GM12891 (cell line): ENCODE results near the gene RPL5. TPM values are rescaled to one million over a fixed set of nuclear protein-coding genes. Genes with fewer than 3 reads are reported as not detected.
"Not testable (repeated sequence)": the region's sequence is repeated elsewhere in the genome, so short reads cannot be mapped to it uniquely, and the experiment has no call there.

ENCODE experiments used
- DNase-seq: peaks from one replicate; pipeline ENCODE4 v3.0.0; 2011; ENCODE audit warnings: low spot score; ENCODE audit not compliant: insufficient read length
- FAIRE-seq: peaks from 2 replicates; lab custom pipeline; 2011; peaks lifted over from hg19 to GRCh38; lab: Jason Lieb, UNC
- PAX5 ChIP-seq: IDR thresholded peaks from 2 replicates; pipeline ENCODE4 v1.6.1; 2011; ENCODE audit warnings: low read length, moderate library complexity, mild to moderate bottlenecking; ENCODE audit not compliant: insufficient read depth, severe bottlenecking
- POLR2A ChIP-seq: IDR thresholded peaks from 2 replicates; pipeline ENCODE4 v1.6.1; 2011; ENCODE audit warnings: low read depth, low read length, control low read depth
- POLR2AphosphoS5 ChIP-seq: IDR thresholded peaks from 2 replicates; pipeline ENCODE4 v1.6.1; 2011; ENCODE audit warnings: low read depth, low read length, control low read depth
- POU2F2 ChIP-seq: IDR thresholded peaks from 2 replicates; pipeline ENCODE4 v1.6.1; 2011; ENCODE audit warnings: low read depth, mild to moderate bottlenecking, control low read depth, low read length, moderate library complexity
- SPI1 ChIP-seq: IDR thresholded peaks from 2 replicates; pipeline ENCODE4 v1.6.1; 2011; ENCODE audit warnings: low read depth, low read length, control low read depth
- TAF1 ChIP-seq: IDR thresholded peaks from 2 replicates; pipeline ENCODE4 v1.6.1; 2011; ENCODE audit warnings: low read depth, low read length, control low read depth
- polyA plus RNA-seq: library from polyadenylated mRNA; unstranded; fragments of >200 nt; gene quantifications from one replicate; pipeline ENCODE4 v1.2.1, GENCODE V29; 2012; ENCODE audit warnings: low read depth, missing spikeins, inconsistent platforms; ENCODE audit not compliant: missing spikeins

RPL5 gene
- polyA plus RNA-seq = 3,960 TPM

GRCh38 chr1:92831762-92832536 is at the start of gene RPL5:
Gene RPL5, plus strand, starts transcription at chr1:92832040. Its CDS starts 75 bp downstream, at chr1:92832115.
- peak; percentile 99 for FAIRE-seq
- DNase-seq = peak; percentile 90
- TF ChIP-seq TAF1 (peak; percentile 99), POLR2AphosphoS5 (peak; percentile 100), SPI1 (no peak), POU2F2 (peak; percentile 92), POLR2A (peak; percentile 100), PAX5 (peak; percentile 65)

DNA sequence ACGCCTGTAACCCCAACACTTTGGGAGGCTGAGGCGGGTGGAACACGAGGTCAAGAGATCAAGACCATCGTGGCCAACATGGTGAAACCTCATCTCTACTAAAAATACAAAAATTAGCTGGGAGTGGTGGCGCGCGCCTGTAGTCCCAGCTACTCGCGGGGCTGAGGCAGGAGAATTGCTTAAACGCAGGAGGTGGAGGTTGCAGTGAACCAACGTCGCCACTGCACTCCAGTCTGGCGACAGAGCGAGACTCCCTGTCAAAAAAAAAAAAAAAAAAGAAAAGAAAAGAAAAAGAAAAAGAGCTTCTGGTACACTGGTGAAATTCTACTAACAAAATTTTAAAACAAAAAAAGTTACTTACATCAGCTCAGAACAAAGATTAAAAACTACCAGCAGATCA is 48.3 kb upstream of the RPL5 start:
- not testable (repeated sequence) for DNase-seq, FAIRE-seq

DNA sequence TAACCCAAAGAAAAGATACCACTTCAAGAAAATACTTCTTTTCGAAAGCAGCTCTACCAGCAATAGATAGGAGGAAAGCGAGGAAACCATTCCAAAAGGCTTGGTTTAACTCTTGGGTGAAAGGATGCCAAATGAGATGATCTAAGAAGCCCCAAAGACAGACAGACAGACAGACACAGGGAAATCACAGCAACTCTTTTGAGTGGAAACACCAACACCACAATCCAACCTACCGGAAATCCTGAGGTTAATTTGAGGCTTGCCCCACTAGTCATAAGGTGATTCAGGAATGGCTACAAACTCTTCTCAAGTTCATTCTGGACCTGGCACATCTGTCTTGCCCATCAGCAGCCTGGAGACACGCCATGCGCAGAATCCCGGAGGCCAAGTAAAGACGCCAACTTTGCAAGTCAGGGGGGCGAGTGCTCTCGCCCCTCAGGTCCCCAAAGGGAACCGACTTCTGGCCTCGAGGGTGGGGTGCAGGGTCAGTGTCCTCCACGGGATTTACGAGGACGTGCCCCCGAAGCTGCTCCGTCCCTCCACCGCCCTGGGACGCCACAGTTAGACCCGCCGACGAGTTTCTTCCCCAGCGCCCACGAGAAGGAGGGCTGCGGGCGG is 47.7 kb upstream of the RPL5 start:
- FAIRE-seq (peak; percentile 9), DNase-seq (peak; percentile 27)
- TF ChIP-seq POLR2A (no peak), SPI1 (no peak), PAX5 (no peak), POU2F2 (no peak), TAF1 (no peak), POLR2AphosphoS5 (no peak)

GRCh38 chr1:92784639-92785500 is 47.0 kb upstream of the RPL5 start, which contains the start of gene EVI5:
Gene EVI5, minus strand, starts transcription at chr1:92785108. Its CDS starts 48,562 bp downstream, at chr1:92736546.
- FAIRE-seq (no peak), DNase-seq (peak; percentile 84)
- TF ChIP-seq PAX5 (no peak), SPI1 (peak; percentile 37; the same call in 1 of the 2 replicates)

DNA sequence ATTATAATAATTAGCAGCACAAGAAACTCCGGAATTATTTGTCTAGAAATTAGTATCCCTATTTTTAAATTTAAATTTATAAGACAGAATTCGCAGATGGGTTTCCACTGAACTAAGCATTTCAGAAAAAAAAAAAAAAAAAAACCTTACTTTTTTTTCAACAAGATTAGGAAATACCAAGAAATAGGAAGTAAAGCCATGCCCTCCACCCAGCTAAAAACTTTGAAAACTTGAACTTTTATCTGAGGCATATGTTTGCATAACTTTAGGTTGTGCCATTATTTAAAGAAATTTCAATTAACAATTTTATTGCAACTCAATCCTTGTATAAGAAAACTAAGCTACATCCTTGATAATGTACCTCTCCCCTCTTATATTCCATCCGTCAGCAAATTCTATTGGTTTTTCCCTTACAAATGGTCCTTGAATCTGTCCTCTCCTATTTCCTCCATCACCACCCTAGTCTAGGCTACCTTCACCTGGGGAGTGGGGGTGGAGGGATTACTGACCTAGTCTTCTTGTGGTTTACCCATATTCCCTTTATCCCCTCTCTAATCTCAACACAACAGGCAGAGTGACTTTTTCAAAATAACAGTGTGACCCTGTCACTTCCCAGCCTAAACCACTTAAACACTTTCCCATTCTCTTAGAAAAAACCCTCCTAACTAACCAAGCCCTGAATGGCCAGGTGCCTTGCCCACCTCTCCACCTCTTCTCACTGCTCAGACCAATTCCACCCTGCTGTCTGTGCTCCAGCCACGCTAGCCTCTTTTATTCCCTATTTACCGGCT is 45.5 kb upstream of the RPL5 start:
- TF ChIP-seq POLR2A (no peak), PAX5 (no peak), POU2F2 (no peak), TAF1 (no peak), SPI1 (no peak), POLR2AphosphoS5 (no peak)
- FAIRE-seq (no peak), DNase-seq (no peak)

- TF ChIP-seq POLR2AphosphoS5 (no peak), TAF1 (no peak), SPI1 (no peak), POU2F2 (no peak), PAX5 (no peak), POLR2A (no peak)
- no peak for DNase-seq
- FAIRE-seq = no peak
Observed at GRCh38 chr1:92790081-92790480, 41.8 kb upstream of the RPL5 start.

DNA sequence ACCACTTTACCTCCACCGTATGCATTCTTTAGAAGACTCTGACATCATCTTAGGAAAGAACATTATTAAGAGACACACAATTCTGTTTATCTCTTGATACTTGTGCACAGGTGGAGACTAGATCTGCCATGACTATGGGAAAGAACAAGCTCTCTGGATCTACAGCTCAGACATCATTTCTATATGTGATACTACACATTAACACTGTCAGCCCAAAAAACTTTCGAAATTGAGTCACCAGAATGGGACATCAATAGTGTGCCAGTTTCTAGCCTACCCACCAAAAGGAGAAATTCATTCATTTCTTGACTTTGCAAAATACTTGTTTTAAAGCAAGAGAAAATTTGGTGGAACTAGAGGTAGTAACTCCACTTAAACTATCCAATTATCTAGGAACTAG is 41.0 kb upstream of the RPL5 start:
- DNase-seq (no peak), FAIRE-seq (no peak)
- TF ChIP-seq POLR2AphosphoS5 (no peak), POU2F2 (no peak), SPI1 (no peak), PAX5 (no peak), POLR2A (no peak), TAF1 (no peak)

DNA sequence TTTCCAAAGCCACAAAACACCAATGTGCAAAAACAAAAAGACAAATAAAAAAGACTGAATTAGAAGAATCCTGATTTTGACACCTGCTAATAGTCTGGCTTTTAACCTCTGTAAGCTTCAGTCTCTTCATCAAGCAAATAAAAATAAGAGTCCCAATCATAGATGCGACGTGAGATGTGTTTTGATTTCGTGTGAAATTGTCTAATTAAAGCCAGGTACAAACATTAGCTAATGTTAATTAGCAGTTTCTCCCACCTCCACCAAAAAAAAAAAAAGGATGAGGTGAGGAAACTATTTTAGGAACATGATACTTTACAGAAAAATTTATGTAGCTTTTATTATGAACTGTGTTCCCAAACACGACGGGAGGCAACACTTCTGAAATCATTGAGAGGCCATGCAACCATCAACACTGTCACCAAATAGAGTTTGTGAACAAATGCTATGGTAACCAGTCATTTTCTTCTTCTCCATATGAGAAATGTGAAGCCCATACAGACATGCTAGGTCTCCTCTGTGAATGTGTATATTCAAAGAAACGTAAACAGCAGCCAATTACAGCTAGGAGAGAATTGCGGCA is 40.3 kb upstream of the RPL5 start:
- no peak for DNase-seq
- FAIRE-seq = no peak

More for the DNA sequence above, 40.3 kb upstream of the RPL5 start:
- no peak for TF ChIP-seq POLR2AphosphoS5
- TF ChIP-seq SPI1 = no peak
- no peak for TF ChIP-seq POLR2A
- no peak for TF ChIP-seq PAX5
- TF ChIP-seq TAF1 = no peak
- TF ChIP-seq POU2F2 = no peak
